Transverse colon (tissue), 4 donors: Measurements from ENCODE around the gene APOBEC2. TPM values are rescaled to one million over a fixed set of nuclear protein-coding genes. Genes with fewer than 3 reads are reported as not detected.

Experiments used
- DNase-seq: peaks from one replicate; pipeline ENCODE4 v3.0.0-alpha.2; 2019
- H3K27ac ChIP-seq, 4 donors: fragments of 200-600 bp; sonication (generic); 2 replicates each; pipeline ENCODE4 v1.5.1; 2016 to 2018; ENCODE audit warnings: inconsistent platforms in 4 of 4
- H3K27me3 ChIP-seq: fragments of 200-600 bp; sonication (generic); 2 replicates; pipeline ENCODE4 v1.5.1; 2017; ENCODE audit warnings: inconsistent platforms
- H3K36me3 ChIP-seq, 4 donors: fragments of 200-600 bp; sonication (generic); 2 replicates each; pipeline ENCODE4 v1.5.1; 2017 to 2019; ENCODE audit warnings: inconsistent platforms in 4 of 4
- H3K4me1 ChIP-seq, 4 donors: fragments of 200-600 bp; sonication (generic); 2 replicates each; pipeline ENCODE4 v1.5.1; 2017 to 2020; ENCODE audit warnings: inconsistent platforms in 4 of 4
- H3K4me3 ChIP-seq, 4 donors: fragments of 200-600 bp; sonication (generic); 1 replicate in 1 of 4; 2 replicates in 3 of 4; pipeline versions ENCODE4 v1.5.1 to v1.6.1; 2017 to 2019; ENCODE audit warnings: inconsistent platforms in 4 of 4
- H3K9me3 ChIP-seq, 2 donors: fragments of 200-600 bp; sonication (generic); 2 replicates each; pipeline ENCODE4 v1.5.1; 2017 to 2019; ENCODE audit warnings: inconsistent platforms in 2 of 2
- EP300 ChIP-seq: sonication (generic); formaldehyde crosslinking; IDR thresholded peaks from one replicate; pipeline ENCODE4 v1.6.1; 2017; ENCODE audit warnings: antibody characterized with exemption, low read depth
- POLR2A ChIP-seq: fragments of 450-650 bp; IDR thresholded peaks from one replicate; pipeline ENCODE4 v1.6.1; 2016; ENCODE audit warnings: antibody characterized with exemption, mild to moderate bottlenecking, moderate library complexity
- POLR2AphosphoS5 ChIP-seq, 3 donors: sonication (generic); formaldehyde crosslinking; IDR thresholded peaks; one replicate each; pipeline ENCODE4 v1.6.1; 2016; ENCODE audit warnings: antibody characterized with exemption in 3 of 3
- WGBS, 2 donors: methylation state at CpG; one replicate each; pipeline ENCODE4 v1.1.5; 2018; ENCODE audit warnings: low coverage in 1 of 2; 5-methylcytosine and 5-hydroxymethylcytosine counted together
- in situ Hi-C, 4 donors: fragments of 200-750 bp; cut with MboI; loops; one replicate each; pipeline versions ENCODE4 v1.15.0 to v1.15.1; 2017; ENCODE audit warnings: low sequenced_read_pairs in 3 of 4, low pct_ligation_motif_present in 1 of 4, low pct_unique_long_range_greater_than_20kb in 1 of 4
- intact Hi-C: fragments of 100-400 bp; cut with DNase I; formaldehyde crosslinking; loops from one replicate; pipeline ENCODE4 v1.15.1; 2023; ENCODE audit warnings: low total_unique reads
- total RNA-seq, 4 donors: library from RNA; depleted of rRNA; stranded (reverse); fragments of >200 nt; gene quantifications; one replicate each; pipeline ENCODE4 v1.1.0, GENCODE V29; 2016
- TF ChIP-seq, protein P1 (sequence below), 5 experiments: fragments of 200-600 bp in 3 of 5; fragments of 450-650 bp in 2 of 5; sonication (generic) in 3 of 5; IDR thresholded peaks; 1 replicate in 2 of 5; 2 replicates in 3 of 5; pipeline ENCODE4 v1.5.1; 2016 to 2017; ENCODE audit warnings: antibody characterized with exemption in 5 of 5, inconsistent platforms in 3 of 5, mild to moderate bottlenecking in 2 of 5, moderate library complexity in 1 of 5

The APOBEC2 gene
- total RNA-seq, 4 donors from 2014 or later = not detected

DNA sequence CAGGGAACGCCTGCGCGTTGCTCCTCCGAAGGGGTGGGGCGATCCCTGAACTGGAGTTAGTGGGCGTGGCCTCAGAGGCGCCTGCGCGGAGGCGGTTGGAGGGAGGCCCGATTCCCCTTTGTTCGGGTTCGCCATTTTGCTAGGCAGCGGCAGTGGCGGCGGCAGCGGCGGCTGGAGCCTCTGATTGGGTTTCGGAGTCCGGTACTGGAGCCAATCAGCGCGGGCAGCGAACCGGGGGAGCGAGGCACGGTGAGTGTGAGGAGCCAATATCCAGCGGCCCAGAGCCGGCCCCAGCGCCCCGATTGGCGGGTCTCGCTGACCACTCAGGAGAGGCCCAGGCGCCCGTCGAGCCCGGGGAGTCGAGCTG, 19.8 kb downstream of the APOBEC2 start, which contains the start of gene NFYA:
Gene NFYA, plus strand, starts transcription at position 139 of the 367 bp plus-strand sequence. CDS start 6,116 bp downstream, outside the sequence.
- peak; percentile 100 for DNase-seq
- intact Hi-C loops (no loop called here), in situ Hi-C loops (no loop called here)
- H3K27ac ChIP-seq = peak within 1 kb of the TSS; percentile 98 to 100 (median 99)
- 0% methylated on average over 37 of the region's 37 CpGs; no CpG with 5 or more reads in 1 of the 2 donors for WGBS, 2 donors
- peaks cover 18 to 53% (median 36%) of the 10 kb centered on the region in 4 donors for H3K4me1 ChIP-seq
- peak within 1 kb of the TSS; percentile 75 to 95 (median 85) for H3K4me3 ChIP-seq
- TF ChIP-seq EP300 (no peak), POLR2A (peak; percentile 43), POLR2AphosphoS5 (IDR thresholded peaks at IDR 0.05) (peak in 2 of 3 donors; percentile 57 to 85)
- TF ChIP-seq, protein P1, sequence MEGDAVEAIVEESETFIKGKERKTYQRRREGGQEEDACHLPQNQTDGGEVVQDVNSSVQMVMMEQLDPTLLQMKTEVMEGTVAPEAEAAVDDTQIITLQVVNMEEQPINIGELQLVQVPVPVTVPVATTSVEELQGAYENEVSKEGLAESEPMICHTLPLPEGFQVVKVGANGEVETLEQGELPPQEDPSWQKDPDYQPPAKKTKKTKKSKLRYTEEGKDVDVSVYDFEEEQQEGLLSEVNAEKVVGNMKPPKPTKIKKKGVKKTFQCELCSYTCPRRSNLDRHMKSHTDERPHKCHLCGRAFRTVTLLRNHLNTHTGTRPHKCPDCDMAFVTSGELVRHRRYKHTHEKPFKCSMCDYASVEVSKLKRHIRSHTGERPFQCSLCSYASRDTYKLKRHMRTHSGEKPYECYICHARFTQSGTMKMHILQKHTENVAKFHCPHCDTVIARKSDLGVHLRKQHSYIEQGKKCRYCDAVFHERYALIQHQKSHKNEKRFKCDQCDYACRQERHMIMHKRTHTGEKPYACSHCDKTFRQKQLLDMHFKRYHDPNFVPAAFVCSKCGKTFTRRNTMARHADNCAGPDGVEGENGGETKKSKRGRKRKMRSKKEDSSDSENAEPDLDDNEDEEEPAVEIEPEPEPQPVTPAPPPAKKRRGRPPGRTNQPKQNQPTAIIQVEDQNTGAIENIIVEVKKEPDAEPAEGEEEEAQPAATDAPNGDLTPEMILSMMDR (IDR thresholded peaks at IDR 0.05) = no peak
- no peaks in the 10 kb centered on the region for H3K27me3 ChIP-seq
- H3K36me3 ChIP-seq = peaks cover 0 to 9% (median 3%) of the 10 kb centered on the region in 4 donors
- no peaks in the 10 kb centered on the region for H3K9me3 ChIP-seq

- DNase-seq = peak; percentile 91
- Histone ChIP-seq H3K27me3 (no peaks in the 10 kb centered on the region), H3K9me3 (no peaks in the 10 kb centered on the region), H3K4me3 (peak overlapping the region; percentile 75 to 95 (median 85)), H3K36me3 (peaks cover 0 to 9% (median 3%) of the 10 kb centered on the region in 4 donors), H3K4me1 (peaks cover 18 to 57% (median 38%) of the 10 kb centered on the region in 4 donors), H3K27ac (peak overlapping the region; percentile 98 to 100 (median 99))
- in situ Hi-C loops = no loop called here
- intact Hi-C loops = no loop called here
- WGBS, 2 donors = 0 to 5% methylated on average over 4 to 36 of the region's 74 CpGs
- TF ChIP-seq EP300 (no peak), POLR2A (peak; percentile 78), POLR2AphosphoS5 (IDR thresholded peaks at IDR 0.05) (peak; percentile 89 to 91 (median 90))
- TF ChIP-seq, protein P1 (IDR thresholded peaks at IDR 0.05) = peak; percentile 21 to 53 (median 43)
These were observed 20.4 kb downstream of the APOBEC2 start for GRCh38 chr6:41073203-41073967.

DNA sequence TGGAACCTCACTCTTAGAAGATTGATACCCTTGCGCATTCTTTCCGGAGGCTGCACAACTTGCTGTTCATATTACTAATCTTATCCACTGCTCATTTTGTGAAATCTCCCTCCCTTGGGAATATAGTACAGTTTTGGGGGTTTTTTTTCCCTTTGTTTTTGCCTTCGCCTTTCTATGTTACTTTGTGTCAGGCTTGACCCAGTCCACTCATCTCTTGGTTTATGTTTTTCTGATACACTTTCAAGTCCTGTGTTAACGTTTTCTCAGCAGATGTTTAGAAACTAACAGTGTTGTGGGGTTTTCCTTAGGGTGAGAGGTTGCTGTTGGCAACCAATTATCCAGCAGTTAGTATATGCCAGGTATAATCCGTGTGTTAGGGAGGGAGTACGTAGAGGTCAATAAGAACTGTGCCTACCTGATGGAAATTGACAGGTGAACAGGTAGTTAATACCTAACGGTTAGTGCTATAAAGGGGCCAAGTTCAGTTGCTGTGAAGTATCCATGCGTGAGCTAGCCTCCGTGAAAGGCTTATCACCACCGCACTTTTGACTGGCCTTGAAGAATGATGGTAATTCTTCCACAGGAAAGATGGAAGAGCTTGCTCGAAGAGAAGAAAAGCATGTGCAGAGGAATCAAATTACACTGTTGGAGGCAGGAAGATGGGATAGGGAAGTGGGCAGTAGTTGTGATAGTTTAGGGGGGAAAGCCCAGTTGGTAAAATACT, 21.1 kb downstream of the APOBEC2 start:
- intact Hi-C loops = no loop called here
- 1 to 3% methylated on average over 8 to 11 of the region's 11 CpGs for WGBS, 2 donors

More for the DNA sequence above, 21.1 kb downstream of the APOBEC2 start:
- no peak for DNase-seq
- H3K4me1 ChIP-seq = peaks cover 18 to 57% (median 38%) of the 10 kb centered on the region in 4 donors
- no peaks in the 10 kb centered on the region for H3K27me3 ChIP-seq
- TF ChIP-seq, protein P1 (IDR thresholded peaks at IDR 0.05) = no peak
- TF ChIP-seq EP300 (no peak), POLR2A (no peak), POLR2AphosphoS5 (IDR thresholded peaks at IDR 0.05) (no peak)
- no peaks in the 10 kb centered on the region for H3K9me3 ChIP-seq
- peaks cover 0 to 9% (median 3%) of the 10 kb centered on the region in 4 donors for H3K36me3 ChIP-seq
- in situ Hi-C loops = no loop called here
- H3K27ac ChIP-seq = peak overlapping the region; percentile 98 to 100 (median 99)
- peak overlapping the region; percentile 75 to 95 (median 85) for H3K4me3 ChIP-seq
